ENCODE measurements around the gene AGPAT3.
A peak's percentile ranks its signal among the peaks of the same experiment; 100 is the strongest.

The AGPAT3 gene

DNA sequence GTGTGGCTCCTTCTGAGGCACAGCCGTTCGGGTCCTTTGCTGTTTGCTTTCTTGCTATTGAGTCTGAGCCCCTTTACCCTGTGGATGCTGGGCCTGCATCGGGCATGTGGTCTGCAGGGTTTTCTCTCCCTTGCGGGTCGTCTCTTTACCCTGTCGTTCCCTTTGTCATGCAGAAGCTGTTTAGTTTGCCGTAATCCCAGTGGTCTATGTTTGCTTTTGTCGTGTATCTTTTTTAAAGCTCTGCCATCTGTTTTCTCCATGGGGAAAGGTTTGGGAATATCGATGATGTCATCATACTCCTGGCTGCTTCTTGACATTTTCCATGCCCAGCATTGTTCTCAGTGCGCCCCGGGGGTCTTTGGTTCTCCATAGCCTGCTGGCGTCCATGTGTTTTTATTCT lies 68.2 kb downstream of the AGPAT3 start:
- TF ChIP-seq ZNF37A (tag by site-specific recombination; IDR thresholded peaks at IDR 0.05) (no peak), ZNF24 (tag by site-specific recombination; IDR thresholded peaks at IDR 0.05) (no peak), ZNF692 (tag by site-specific recombination; IDR thresholded peaks at IDR 0.05) (no peak), ZNF366 (tag by site-specific recombination; conservative IDR thresholded peaks at IDR 0.05) (no peak), SCRT2 (tag by site-specific recombination; IDR thresholded peaks at IDR 0.05) (no peak)
- TF ChIP-seq, protein P1, sequence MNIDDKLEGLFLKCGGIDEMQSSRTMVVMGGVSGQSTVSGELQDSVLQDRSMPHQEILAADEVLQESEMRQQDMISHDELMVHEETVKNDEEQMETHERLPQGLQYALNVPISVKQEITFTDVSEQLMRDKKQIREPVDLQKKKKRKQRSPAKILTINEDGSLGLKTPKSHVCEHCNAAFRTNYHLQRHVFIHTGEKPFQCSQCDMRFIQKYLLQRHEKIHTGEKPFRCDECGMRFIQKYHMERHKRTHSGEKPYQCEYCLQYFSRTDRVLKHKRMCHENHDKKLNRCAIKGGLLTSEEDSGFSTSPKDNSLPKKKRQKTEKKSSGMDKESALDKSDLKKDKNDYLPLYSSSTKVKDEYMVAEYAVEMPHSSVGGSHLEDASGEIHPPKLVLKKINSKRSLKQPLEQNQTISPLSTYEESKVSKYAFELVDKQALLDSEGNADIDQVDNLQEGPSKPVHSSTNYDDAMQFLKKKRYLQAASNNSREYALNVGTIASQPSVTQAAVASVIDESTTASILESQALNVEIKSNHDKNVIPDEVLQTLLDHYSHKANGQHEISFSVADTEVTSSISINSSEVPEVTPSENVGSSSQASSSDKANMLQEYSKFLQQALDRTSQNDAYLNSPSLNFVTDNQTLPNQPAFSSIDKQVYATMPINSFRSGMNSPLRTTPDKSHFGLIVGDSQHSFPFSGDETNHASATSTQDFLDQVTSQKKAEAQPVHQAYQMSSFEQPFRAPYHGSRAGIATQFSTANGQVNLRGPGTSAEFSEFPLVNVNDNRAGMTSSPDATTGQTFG (tag by site-specific recombination; IDR thresholded peaks at IDR 0.05; ENCODE audit: borderline replicate concordance) = no peak
- TF ChIP-seq, protein P2, sequence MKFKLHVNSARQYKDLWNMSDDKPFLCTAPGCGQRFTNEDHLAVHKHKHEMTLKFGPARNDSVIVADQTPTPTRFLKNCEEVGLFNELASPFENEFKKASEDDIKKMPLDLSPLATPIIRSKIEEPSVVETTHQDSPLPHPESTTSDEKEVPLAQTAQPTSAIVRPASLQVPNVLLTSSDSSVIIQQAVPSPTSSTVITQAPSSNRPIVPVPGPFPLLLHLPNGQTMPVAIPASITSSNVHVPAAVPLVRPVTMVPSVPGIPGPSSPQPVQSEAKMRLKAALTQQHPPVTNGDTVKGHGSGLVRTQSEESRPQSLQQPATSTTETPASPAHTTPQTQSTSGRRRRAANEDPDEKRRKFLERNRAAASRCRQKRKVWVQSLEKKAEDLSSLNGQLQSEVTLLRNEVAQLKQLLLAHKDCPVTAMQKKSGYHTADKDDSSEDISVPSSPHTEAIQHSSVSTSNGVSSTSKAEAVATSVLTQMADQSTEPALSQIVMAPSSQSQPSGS (tag by site-specific recombination; IDR thresholded peaks at IDR 0.05; ENCODE audit: low read depth) = peak; percentile 90
- CTCF ChIA-PET = interaction anchor here (0.9 kb wide), 1 partner anchor 8 kb away, joined by 3 read pairs; no protein-coding TSS in a partner anchor

GRCh38 chr21:43933680-43934079 lies 68.7 kb downstream of the AGPAT3 start:
- ChIA-PET CTCF (interaction anchor here (0.6 kb wide), 1 partner anchor 8 kb away, joined by 4 read pairs; no protein-coding TSS in a partner anchor), POLR2A (no interaction called here)
- Histone ChIP-seq H3K9me3 (ENCODE audit: control insufficient read depth, insufficient read depth, low read depth, low read length) (no peaks in the 10 kb centered on the region), H3K27ac (ENCODE audit: extremely low read depth, low read depth, low read length) (no peak overlapping the region), H3K4me1 (ENCODE audit: control insufficient read depth, insufficient read depth, low read length) (peaks cover 2% of the 10 kb centered on the region; the same call in 1 of the 2 replicates), H3K4me3 (ENCODE audit: low read depth, low read length) (no peak overlapping the region), H3K36me3 (ENCODE audit: control insufficient read depth in 2 of 2, insufficient read depth in 1 of 2, low read length in 2 of 2) (peaks cover 3 to 9% of the 10 kb centered on the region in 2 experiments; a peak in 2 of 3 replicates)
- no peak for TF ChIP-seq ZEB2 (tag by site-specific recombination; IDR thresholded peaks at IDR 0.05)
- TF ChIP-seq ZNF175 (tag by site-specific recombination; IDR thresholded peaks at IDR 0.05) = no peak
- TF ChIP-seq ZNF501 (tag by site-specific recombination; IDR thresholded peaks at IDR 0.05) = no peak
- no peak for TF ChIP-seq ZNF560 (tag by site-specific recombination; IDR thresholded peaks at IDR 0.05; ENCODE audit: borderline replicate concordance)
- TF ChIP-seq ZFP69B (tag by site-specific recombination; IDR thresholded peaks at IDR 0.05) = no peak
- TF ChIP-seq ZNF266 (tag by site-specific recombination; IDR thresholded peaks at IDR 0.05; ENCODE audit: low read depth) = no peak
- no peak for TF ChIP-seq ZNF571 (tag by site-specific recombination; IDR thresholded peaks at IDR 0.05)
- TF ChIP-seq ZNF37A (tag by site-specific recombination; IDR thresholded peaks at IDR 0.05) = no peak
- no peak for TF ChIP-seq ZNF433 (tag by site-specific recombination; IDR thresholded peaks at IDR 0.05; ENCODE audit: low read depth)
- no peak for TF ChIP-seq ZNF660 (tag by site-specific recombination; IDR thresholded peaks at IDR 0.05)
- TF ChIP-seq ZNF747 (tag by site-specific recombination; IDR thresholded peaks at IDR 0.05) = no peak

More for the DNA sequence above, 68.2 kb downstream of the AGPAT3 start:
- Histone ChIP-seq H3K36me3 (ENCODE audit: control insufficient read depth in 2 of 2, insufficient read depth in 1 of 2, low read length in 2 of 2) (peaks cover 3 to 12% of the 10 kb centered on the region in 2 experiments; a peak in 2 of 3 replicates), H3K9me3 (ENCODE audit: control insufficient read depth, insufficient read depth, low read depth, low read length) (no peaks in the 10 kb centered on the region), H3K4me1 (ENCODE audit: control insufficient read depth, insufficient read depth, low read length) (no peaks in the 10 kb centered on the region), H3K27ac (ENCODE audit: extremely low read depth, low read depth, low read length) (no peak overlapping the region), H3K4me3 (ENCODE audit: low read depth, low read length) (no peak overlapping the region)
- POLR2A ChIA-PET = no interaction called here

- H3K4me1 ChIP-seq (ENCODE audit: control insufficient read depth, insufficient read depth, low read length) = peaks cover 4% of the 10 kb centered on the region; the same call in 1 of the 2 replicates
- H3K27ac ChIP-seq (ENCODE audit: extremely low read depth, low read depth, low read length) = no peak overlapping the region
- ChIA-PET CTCF (interaction anchor here (0.6 kb wide), 1 partner anchor 8 kb away, joined by 4 read pairs; no protein-coding TSS in a partner anchor), POLR2A (no interaction called here)
- peaks cover 3 to 9% of the 10 kb centered on the region in 2 experiments; a peak in 2 of 3 replicates for H3K36me3 ChIP-seq (ENCODE audit: control insufficient read depth in 2 of 2, insufficient read depth in 1 of 2, low read length in 2 of 2)
- H3K9me3 ChIP-seq (ENCODE audit: control insufficient read depth, insufficient read depth, low read depth, low read length) = no peaks in the 10 kb centered on the region
- H3K4me3 ChIP-seq (ENCODE audit: low read depth, low read length) = no peak overlapping the region
- no peak for TF ChIP-seq KLF16 (tag by site-specific recombination; IDR thresholded peaks at IDR 0.05)
- no peak for TF ChIP-seq ZNF132 (tag by site-specific recombination; IDR thresholded peaks at IDR 0.05; ENCODE audit: borderline replicate concordance)
- no peak for TF ChIP-seq ZBTB17 (tag by site-specific recombination; IDR thresholded peaks at IDR 0.05)
- TF ChIP-seq, protein P3, sequence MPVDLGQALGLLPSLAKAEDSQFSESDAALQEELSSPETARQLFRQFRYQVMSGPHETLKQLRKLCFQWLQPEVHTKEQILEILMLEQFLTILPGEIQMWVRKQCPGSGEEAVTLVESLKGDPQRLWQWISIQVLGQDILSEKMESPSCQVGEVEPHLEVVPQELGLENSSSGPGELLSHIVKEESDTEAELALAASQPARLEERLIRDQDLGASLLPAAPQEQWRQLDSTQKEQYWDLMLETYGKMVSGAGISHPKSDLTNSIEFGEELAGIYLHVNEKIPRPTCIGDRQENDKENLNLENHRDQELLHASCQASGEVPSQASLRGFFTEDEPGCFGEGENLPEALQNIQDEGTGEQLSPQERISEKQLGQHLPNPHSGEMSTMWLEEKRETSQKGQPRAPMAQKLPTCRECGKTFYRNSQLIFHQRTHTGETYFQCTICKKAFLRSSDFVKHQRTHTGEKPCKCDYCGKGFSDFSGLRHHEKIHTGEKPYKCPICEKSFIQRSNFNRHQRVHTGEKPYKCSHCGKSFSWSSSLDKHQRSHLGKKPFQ (tag by site-specific recombination; IDR thresholded peaks at IDR 0.05) = no peak
- TF ChIP-seq ZNF548 (tag by site-specific recombination; IDR thresholded peaks at IDR 0.05) = no peak
- TF ChIP-seq ZNF488 (tag by site-specific recombination; IDR thresholded peaks at IDR 0.05) = no peak
- no peak for TF ChIP-seq YY1 (tag by site-specific recombination; IDR thresholded peaks at IDR 0.05)
- TF ChIP-seq ZNF791 (tag by site-specific recombination; IDR thresholded peaks at IDR 0.05) = no peak
Observed at GRCh38 chr21:43934116-43934515, 69.1 kb downstream of the AGPAT3 start.
